Activated CD4-positive, alpha-beta T cell treated with anti-CD3 and anti-CD28 coated beads, Interleukin-2, amount 10 ng/mL, durations not matched to agents 24 days and 14 days (primary cell): ENCODE results near the gene LLGL1. TPM values are rescaled to one million over a fixed set of nuclear protein-coding genes. Genes with fewer than 3 reads are reported as not detected.

Source experiments
- DNase-seq: peaks from one replicate; pipeline ENCODE4 v3.0.0; 2022
- H3K27ac Mint-ChIP-seq: one replicate; pipeline ENCODE4 v1.8.0; 2022; ENCODE audit warnings: mild to moderate bottlenecking, mixed read lengths
- H3K27me3 Mint-ChIP-seq: one replicate; pipeline ENCODE4 v1.8.0; 2022; ENCODE audit warnings: mixed read lengths
- H3K36me3 Mint-ChIP-seq: one replicate; pipeline ENCODE4 v1.8.0; 2022; ENCODE audit warnings: low read depth, mild to moderate bottlenecking, mixed read lengths
- H3K4me1 Mint-ChIP-seq: one replicate; pipeline ENCODE4 v1.8.0; 2021; ENCODE audit warnings: mixed read lengths
- H3K4me3 Mint-ChIP-seq: one replicate; pipeline ENCODE4 v1.8.0; 2022; ENCODE audit warnings: mild to moderate bottlenecking, moderate library complexity, mixed read lengths
- H3K9me3 Mint-ChIP-seq: one replicate; pipeline ENCODE4 v1.8.0; 2021; ENCODE audit warnings: mixed read lengths
- intact Hi-C: fragments of 100-400 bp; cut with micrococcal nuclease; formaldehyde crosslinking; loops from one replicate; pipeline ENCODE4 v1.15.1; 2023
- total RNA-seq: library from RNA; stranded (reverse); gene quantifications from 2 replicates; pipeline ENCODE4 v1.2.3, GENCODE V29; 2022

Gene LLGL1
- total RNA-seq, 1 donor from 2014 or later, result 23.1 TPM

DNA sequence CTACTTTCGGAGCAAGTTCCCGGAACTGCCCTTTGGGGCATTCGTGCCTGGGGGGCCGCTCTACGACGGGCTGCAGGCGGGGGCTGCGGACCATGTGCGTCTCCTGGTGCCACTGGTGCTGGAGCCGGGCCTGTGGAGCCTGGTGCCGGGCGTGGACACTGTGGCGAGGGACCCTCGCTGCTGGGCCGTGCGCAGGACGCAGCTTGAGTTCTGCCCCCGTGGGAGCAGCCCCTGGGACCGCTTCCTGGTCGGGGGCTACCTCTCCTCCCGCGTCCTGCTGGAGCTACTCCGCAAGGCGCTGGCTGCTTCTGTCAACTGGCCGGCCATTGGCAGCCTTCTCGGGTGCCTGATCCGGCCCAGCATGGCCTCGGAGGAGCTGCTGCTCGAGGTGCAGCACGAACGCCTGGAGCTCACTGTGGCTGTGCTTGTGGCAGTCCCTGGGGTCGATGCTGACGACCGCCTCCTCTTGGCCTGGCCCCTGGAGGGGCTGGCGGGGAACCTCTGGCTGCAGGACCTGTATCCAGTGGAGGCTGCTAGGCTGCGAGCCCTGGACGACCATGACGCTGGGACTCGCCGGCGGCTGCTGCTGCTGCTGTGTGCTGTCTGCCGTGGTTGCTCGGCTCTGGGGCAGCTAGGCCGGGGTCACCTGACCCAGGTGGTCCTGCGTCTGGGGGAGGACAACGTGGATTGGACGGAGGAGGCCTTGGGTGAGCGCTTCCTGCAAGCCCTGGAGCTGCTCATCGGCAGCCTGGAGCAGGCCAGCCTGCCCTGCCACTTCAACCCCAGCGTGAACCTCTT lies 38.6 kb downstream of the LLGL1 start:
- H3K27ac Mint-ChIP-seq, result no peak overlapping the region
- H3K36me3 Mint-ChIP-seq, result no peaks in the 10 kb centered on the region
- no peaks in the 10 kb centered on the region for H3K9me3 Mint-ChIP-seq
- intact Hi-C loops, result no loop called here
- no peak overlapping the region for H3K4me3 Mint-ChIP-seq
- H3K4me1 Mint-ChIP-seq, result peaks cover 17% of the 10 kb centered on the region
- no peak for DNase-seq
- no peaks in the 10 kb centered on the region for H3K27me3 Mint-ChIP-seq

- no peaks in the 10 kb centered on the region for H3K27me3 Mint-ChIP-seq
- no peak for DNase-seq
- H3K9me3 Mint-ChIP-seq, result no peaks in the 10 kb centered on the region
- peaks cover 4% of the 10 kb centered on the region for H3K36me3 Mint-ChIP-seq
- H3K4me3 Mint-ChIP-seq, result no peak overlapping the region
- H3K27ac Mint-ChIP-seq, result no peak overlapping the region
- H3K4me1 Mint-ChIP-seq, result peaks cover 3% of the 10 kb centered on the region
- intact Hi-C loops, result no loop called here
These were observed 41.9 kb downstream of the LLGL1 start for GRCh38 chr17:18267366-18267765.

DNA sequence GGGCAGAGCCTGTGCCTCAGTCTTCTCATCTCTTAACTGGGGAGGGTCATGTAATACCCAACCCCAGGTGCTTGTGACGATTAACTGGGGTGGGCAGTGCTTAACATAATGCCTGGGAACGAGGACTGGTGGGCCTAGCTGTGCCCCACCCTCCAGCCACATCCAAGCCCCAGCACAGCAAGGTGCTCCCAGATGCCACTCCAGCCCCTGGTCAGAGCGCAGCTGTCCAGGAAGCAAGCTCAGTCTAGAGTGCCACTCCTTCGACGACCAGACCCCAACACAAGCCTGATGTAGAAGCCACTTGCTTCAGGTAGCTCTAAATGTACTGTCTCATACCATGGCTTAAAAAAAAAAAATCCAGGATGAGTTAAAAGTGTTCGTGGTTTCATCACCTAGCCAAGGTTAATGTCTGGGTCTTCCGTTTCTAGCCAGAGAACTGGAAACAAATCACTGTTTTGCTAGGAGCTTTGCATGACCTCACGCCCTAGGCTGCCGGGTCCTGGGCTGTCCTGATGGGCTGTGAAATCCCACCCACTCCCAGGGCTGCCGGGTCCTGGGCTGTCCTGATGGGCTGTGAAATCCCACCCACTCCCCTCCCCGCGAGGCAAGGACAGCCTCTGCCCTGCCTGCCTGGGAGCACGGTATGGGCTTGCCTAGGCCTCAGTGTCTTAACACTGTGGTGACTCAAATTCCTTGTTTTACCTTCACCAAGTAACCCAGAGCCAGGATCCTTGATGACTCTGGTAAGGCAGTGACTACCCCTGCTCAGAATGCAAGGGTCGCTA lies 42.7 kb downstream of the LLGL1 start:
- intact Hi-C loops, result no loop called here
- Mint-ChIP-seq H3K27me3 (no peaks in the 10 kb centered on the region), H3K4me1 (peaks cover 3% of the 10 kb centered on the region), H3K36me3 (peaks cover 6% of the 10 kb centered on the region), H3K27ac (no peak overlapping the region), H3K9me3 (no peaks in the 10 kb centered on the region), H3K4me3 (no peak overlapping the region)
- no peak for DNase-seq

- Mint-ChIP-seq H3K4me3 (no peak overlapping the region), H3K36me3 (peaks cover 6% of the 10 kb centered on the region), H3K27me3 (no peaks in the 10 kb centered on the region), H3K4me1 (peaks cover 3% of the 10 kb centered on the region), H3K27ac (no peak overlapping the region), H3K9me3 (no peaks in the 10 kb centered on the region)
- intact Hi-C loops, result no loop called here
- no peak for DNase-seq
These were observed 44.9 kb downstream of the LLGL1 start for GRCh38 chr17:18270046-18270931.

DNA sequence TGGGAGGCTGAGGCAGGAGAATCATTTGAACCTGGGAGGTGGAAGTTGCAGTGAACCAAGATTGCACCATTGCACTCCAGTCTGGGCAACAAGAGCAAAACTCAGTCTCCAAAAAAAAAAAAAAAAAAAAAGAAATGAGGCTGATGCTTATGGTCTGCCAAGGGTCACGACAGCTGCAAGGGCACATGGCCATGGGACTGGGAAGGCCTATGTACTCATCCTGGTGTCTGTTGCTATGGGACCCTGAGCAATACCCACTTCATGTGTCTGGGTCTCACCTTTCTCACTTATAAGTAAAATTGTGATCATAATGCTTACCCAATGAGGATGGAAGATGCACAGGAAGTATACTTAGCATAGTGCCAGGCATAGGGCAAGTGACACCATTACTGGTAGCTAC lies 51.6 kb downstream of the LLGL1 start:
- no peaks in the 10 kb centered on the region for H3K4me1 Mint-ChIP-seq
- no peaks in the 10 kb centered on the region for H3K27me3 Mint-ChIP-seq
- H3K27ac Mint-ChIP-seq, result no peak overlapping the region
- H3K9me3 Mint-ChIP-seq, result no peaks in the 10 kb centered on the region
- no peak for DNase-seq
- intact Hi-C loops, result no loop called here
- peaks cover 34% of the 10 kb centered on the region for H3K36me3 Mint-ChIP-seq
- no peak overlapping the region for H3K4me3 Mint-ChIP-seq

GRCh38 chr17:18278867-18279266 lies 53.4 kb downstream of the LLGL1 start:
- peaks cover 48% of the 10 kb centered on the region for H3K36me3 Mint-ChIP-seq

DNA sequence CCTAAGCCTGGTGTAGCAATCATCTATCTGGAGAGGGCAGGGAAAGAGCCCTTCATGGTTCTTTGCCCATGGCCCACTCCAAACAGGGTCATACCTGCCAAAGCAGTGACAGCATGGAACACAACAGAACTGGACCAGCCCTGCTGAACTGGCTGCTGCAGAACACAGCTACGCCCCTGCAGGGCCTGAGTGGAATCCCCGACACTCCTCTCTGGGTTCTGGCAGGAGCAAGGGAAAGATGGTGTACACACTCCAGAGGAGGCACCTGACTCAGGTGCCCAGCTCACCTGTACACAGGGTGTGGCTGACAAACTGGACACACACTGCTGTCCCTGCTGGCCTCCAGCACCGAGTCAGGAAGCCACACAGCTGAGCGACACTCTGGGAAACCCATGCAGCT lies 54.8 kb downstream of the LLGL1 start:
- Mint-ChIP-seq H3K4me3 (no peak overlapping the region), H3K27ac (no peak overlapping the region), H3K4me1 (no peaks in the 10 kb centered on the region), H3K27me3 (no peaks in the 10 kb centered on the region), H3K36me3 (peaks cover 57% of the 10 kb centered on the region), H3K9me3 (no peaks in the 10 kb centered on the region)
- no peak for DNase-seq
- intact Hi-C loops, result no loop called here

More at GRCh38 chr17:18278867-18279266, 53.4 kb downstream of the LLGL1 start:
- no peak overlapping the region for H3K27ac Mint-ChIP-seq
- no peak for DNase-seq
- no peaks in the 10 kb centered on the region for H3K27me3 Mint-ChIP-seq
- intact Hi-C loops, result no loop called here
- no peaks in the 10 kb centered on the region for H3K9me3 Mint-ChIP-seq
- H3K4me3 Mint-ChIP-seq, result no peak overlapping the region
- no peaks in the 10 kb centered on the region for H3K4me1 Mint-ChIP-seq

- intact Hi-C loops, result no loop called here
- Mint-ChIP-seq H3K36me3 (peaks cover 62% of the 10 kb centered on the region), H3K27ac (no peak overlapping the region), H3K4me3 (no peak overlapping the region), H3K9me3 (no peaks in the 10 kb centered on the region), H3K27me3 (no peaks in the 10 kb centered on the region), H3K4me1 (no peaks in the 10 kb centered on the region)
- no peak for DNase-seq
These were observed 55.4 kb downstream of the LLGL1 start for GRCh38 chr17:18280766-18281371.

DNA sequence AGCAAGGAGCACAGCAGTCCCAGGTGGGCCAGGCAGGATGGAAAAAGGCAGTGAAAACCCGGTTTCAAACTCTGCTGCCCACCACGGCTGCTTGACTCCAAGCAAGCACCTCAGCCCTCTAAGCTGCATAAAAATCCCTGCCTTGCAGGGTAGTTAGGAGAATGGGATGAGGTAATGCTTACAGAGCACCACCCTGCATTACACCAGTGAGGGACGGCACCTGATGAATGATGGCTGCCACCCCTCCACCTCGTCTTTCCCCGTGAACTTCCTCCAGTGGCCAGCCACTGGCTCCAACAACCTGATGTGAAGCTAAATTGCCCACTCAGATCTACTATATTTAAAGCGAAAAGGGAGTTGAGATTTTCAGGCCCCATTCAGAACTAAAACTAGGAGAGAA lies 56.4 kb downstream of the LLGL1 start:
- intact Hi-C loops, result no loop called here
- H3K4me3 Mint-ChIP-seq, result no peak overlapping the region
- H3K36me3 Mint-ChIP-seq, result peaks cover 57% of the 10 kb centered on the region
- H3K9me3 Mint-ChIP-seq, result no peaks in the 10 kb centered on the region
- no peak overlapping the region for H3K27ac Mint-ChIP-seq
- DNase-seq, result no peak
- no peaks in the 10 kb centered on the region for H3K27me3 Mint-ChIP-seq
- H3K4me1 Mint-ChIP-seq, result no peaks in the 10 kb centered on the region

DNA sequence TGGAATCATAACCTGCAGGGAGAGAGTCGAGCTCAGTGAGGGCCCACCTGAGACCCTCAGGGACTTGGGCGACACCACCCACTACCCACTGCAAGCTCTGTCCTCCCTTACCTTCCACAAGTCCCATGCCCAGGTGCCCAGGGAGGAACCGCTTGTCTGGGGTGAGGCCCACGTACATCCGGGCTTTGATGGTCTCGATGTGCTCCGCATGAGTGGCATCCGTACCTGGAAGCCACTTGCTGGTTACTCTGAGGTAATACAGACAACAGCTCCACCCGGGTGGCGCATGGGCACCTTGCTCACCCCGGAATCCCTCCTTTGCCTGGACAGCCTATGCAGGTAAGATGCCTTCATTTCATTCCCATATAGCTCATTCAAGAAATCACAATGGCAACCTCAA lies 59.9 kb downstream of the LLGL1 start:
- intact Hi-C loops, result no loop called here
- Mint-ChIP-seq H3K4me1 (no peaks in the 10 kb centered on the region), H3K4me3 (no peak overlapping the region), H3K9me3 (no peaks in the 10 kb centered on the region), H3K36me3 (peaks cover 63% of the 10 kb centered on the region), H3K27ac (no peak overlapping the region), H3K27me3 (no peaks in the 10 kb centered on the region)
- no peak for DNase-seq

GRCh38 chr17:18291718-18292540 lies 66.5 kb downstream of the LLGL1 start:
- peaks cover 56% of the 10 kb centered on the region for H3K36me3 Mint-ChIP-seq
- no peaks in the 10 kb centered on the region for H3K9me3 Mint-ChIP-seq
- DNase-seq, result no peak
- H3K27ac Mint-ChIP-seq, result peak overlapping the region; percentile 12
- intact Hi-C loops, result no loop called here
- H3K27me3 Mint-ChIP-seq, result no peaks in the 10 kb centered on the region
- no peak overlapping the region for H3K4me3 Mint-ChIP-seq
- no peaks in the 10 kb centered on the region for H3K4me1 Mint-ChIP-seq
